ENCODE measurements around the gene DIP2C. TPM values are rescaled to one million over a fixed set of nuclear protein-coding genes. Genes with fewer than 3 reads are reported as not detected.

Gene DIP2C
- total and polyA plus RNA-seq, 8 donors = 2.4 to 40.1 (median 21.0) TPM

GRCh38 chr10:378930-379704 lies 310.4 kb downstream of the DIP2C start:
- Histone ChIP-seq H3K27ac (no peak overlapping the region), H3K4me1 (peaks cover 0 to 4% (median 2%) of the 10 kb centered on the region in 4 donors), H3K36me3 (peaks cover 19 to 80% (median 74%) of the 10 kb centered on the region in 4 donors), H3K27me3 (no peaks in the 10 kb centered on the region), H3K4me3 (no peak overlapping the region), H3K9me3 (no peaks in the 10 kb centered on the region)
- TF ChIP-seq POLR2A (IDR thresholded peaks at IDR 0.05) (no peak), POLR2AphosphoS5 (IDR thresholded peaks at IDR 0.05) (no peak), CTCF (IDR thresholded peaks at IDR 0.05) (no peak), EP300 (IDR thresholded peaks at IDR 0.05) (no peak)
- intact Hi-C loops (cut with DNase I; ENCODE audit: low total_unique reads) = no loop called here
- DNase-seq = no peak
- 92 to 97% (median 95%) methylated on average over 14 to 16 of the region's 16 CpGs for WGBS, 5 donors

GRCh38 chr10:378230-378929 lies 311.1 kb downstream of the DIP2C start:
- Histone ChIP-seq H3K36me3 (peaks cover 19 to 73% (median 67%) of the 10 kb centered on the region in 4 donors), H3K4me1 (peaks cover 0 to 11% (median 5%) of the 10 kb centered on the region in 4 donors), H3K27me3 (no peaks in the 10 kb centered on the region), H3K4me3 (no peak overlapping the region), H3K27ac (no peak overlapping the region), H3K9me3 (no peaks in the 10 kb centered on the region)
- DNase-seq = no peak
- 92 to 97% (median 95%) methylated on average over 14 of the region's 14 CpGs for WGBS, 5 donors
- TF ChIP-seq POLR2AphosphoS5 (IDR thresholded peaks at IDR 0.05) = no peak
- no peak for TF ChIP-seq EP300 (IDR thresholded peaks at IDR 0.05)
- TF ChIP-seq CTCF (IDR thresholded peaks at IDR 0.05) = no peak
- no peak for TF ChIP-seq POLR2A (IDR thresholded peaks at IDR 0.05)
- intact Hi-C loops (cut with DNase I; ENCODE audit: low total_unique reads) = no loop called here

- TF ChIP-seq POLR2A (IDR thresholded peaks at IDR 0.05) (no peak), POLR2AphosphoS5 (IDR thresholded peaks at IDR 0.05) (no peak), CTCF (IDR thresholded peaks at IDR 0.05) (no peak), EP300 (IDR thresholded peaks at IDR 0.05) (no peak)
- H3K9me3 ChIP-seq = no peaks in the 10 kb centered on the region
- H3K4me1 ChIP-seq = peaks cover 0 to 23% (median 12%) of the 10 kb centered on the region in 4 donors
- no peak overlapping the region for H3K4me3 ChIP-seq
- DNase-seq = no peak
- H3K27ac ChIP-seq = no peak overlapping the region
- H3K36me3 ChIP-seq = peaks cover 16 to 63% (median 55%) of the 10 kb centered on the region in 4 donors
- intact Hi-C loops (cut with DNase I; ENCODE audit: low total_unique reads) = no loop called here
- H3K27me3 ChIP-seq = no peaks in the 10 kb centered on the region
- 79 to 87% (median 85%) methylated on average over 10 of the region's 10 CpGs for WGBS, 5 donors
Observed at GRCh38 chr10:377228-377627, 312.2 kb downstream of the DIP2C start.

GRCh38 chr10:375815-376505 lies 313.5 kb downstream of the DIP2C start:
- no peaks in the 10 kb centered on the region for H3K9me3 ChIP-seq
- no peak overlapping the region for H3K27ac ChIP-seq
- H3K36me3 ChIP-seq = peaks cover 16 to 51% (median 42%) of the 10 kb centered on the region in 4 donors
- intact Hi-C loops (cut with DNase I; ENCODE audit: low total_unique reads) = no loop called here
- H3K4me1 ChIP-seq = peaks cover 0 to 30% (median 13%) of the 10 kb centered on the region in 4 donors
- no peaks in the 10 kb centered on the region for H3K27me3 ChIP-seq
- DNase-seq = no peak
- WGBS, 5 donors = 91 to 95% (median 92%) methylated on average over 35 of the region's 35 CpGs
- TF ChIP-seq EP300 (IDR thresholded peaks at IDR 0.05) = no peak
- no peak for TF ChIP-seq POLR2A (IDR thresholded peaks at IDR 0.05)
- no peak for TF ChIP-seq POLR2AphosphoS5 (IDR thresholded peaks at IDR 0.05)
- TF ChIP-seq CTCF (IDR thresholded peaks at IDR 0.05) = no peak
- H3K4me3 ChIP-seq = no peak overlapping the region

All from stomach (tissue), 9 donors.